Measurements from ENCODE around the gene MAGI2.

The MAGI2 gene

GRCh38 chr7:78080241-78080640 is 1373.2 kb downstream of the MAGI2 start:
- H3K4me3 ChIP-seq (ENCODE audit: low read depth, low read length): no peak overlapping the region
- DNase-seq (ENCODE audit: low read depth): no peak
- TF ChIP-seq CTCF (conservative IDR thresholded peaks at IDR 0.05; ENCODE audit: low read depth, low read length): no peak

- H3K4me3 ChIP-seq (ENCODE audit: low read depth, low read length): no peak overlapping the region
- DNase-seq (ENCODE audit: low read depth): no peak
- no peak for TF ChIP-seq CTCF (conservative IDR thresholded peaks at IDR 0.05; ENCODE audit: low read depth, low read length)
Measured at GRCh38 chr7:78074713-78075112, 1378.8 kb downstream of the MAGI2 start.

- H3K4me3 ChIP-seq (ENCODE audit: low read depth, low read length): no peak overlapping the region
- no peak for TF ChIP-seq CTCF (conservative IDR thresholded peaks at IDR 0.05; ENCODE audit: low read depth, low read length)
- DNase-seq (ENCODE audit: low read depth): no peak
Measured at GRCh38 chr7:78073609-78074382, 1379.7 kb downstream of the MAGI2 start.

GRCh38 chr7:78072201-78072590 is 1381.3 kb downstream of the MAGI2 start:
- TF ChIP-seq CTCF (conservative IDR thresholded peaks at IDR 0.05; ENCODE audit: low read depth, low read length): no peak
- H3K4me3 ChIP-seq (ENCODE audit: low read depth, low read length): no peak overlapping the region
- DNase-seq (ENCODE audit: low read depth): no peak

GRCh38 chr7:78071491-78072200 is 1381.8 kb downstream of the MAGI2 start:
- no peak for DNase-seq (ENCODE audit: low read depth)
- no peak for TF ChIP-seq CTCF (conservative IDR thresholded peaks at IDR 0.05; ENCODE audit: low read depth, low read length)
- H3K4me3 ChIP-seq (ENCODE audit: low read depth, low read length): no peak overlapping the region

GRCh38 chr7:78066599-78066998 is 1386.9 kb downstream of the MAGI2 start:
- no peak overlapping the region for H3K4me3 ChIP-seq (ENCODE audit: low read depth, low read length)
- DNase-seq (ENCODE audit: low read depth): no peak
- TF ChIP-seq CTCF (conservative IDR thresholded peaks at IDR 0.05; ENCODE audit: low read depth, low read length): no peak

Data from choroid plexus epithelial cell (primary cell).